ENCODE results near the gene C9orf85. TPM values are rescaled to one million over a fixed set of nuclear protein-coding genes. Genes with fewer than 3 reads are reported as not detected.

The C9orf85 gene
- total and polyA plus RNA-seq, 2 of the 8 experiments (the other 6 are each of a cell fraction or from before 2014, with no cell fraction given): 6.3 to 14.5 TPM

GRCh38 chr9:71929223-71929622 is 17.8 kb downstream of the C9orf85 start:
- Histone ChIP-seq H2BK120ac (replicated peaks; ENCODE audit: low read depth, low read length) (no peak overlapping the region), H3K4me1 (replicated peaks in 1 of 4; ENCODE audit: control insufficient read depth in 3 of 4, insufficient read depth in 4 of 4, low read length in 3 of 4) (peaks cover 0 to 11% (median 3%) of the 10 kb centered on the region in 4 experiments; a peak in 3 of 7 replicates), H3K9me3 (ENCODE audit: insufficient read depth in 2 of 2, low read depth in 1 of 2, low read length in 1 of 2) (no peaks in the 10 kb centered on the region), H3K79me1 (ENCODE audit: low read depth, low read length) (no peaks in the 10 kb centered on the region; the same call in 1 of the 2 replicates), H2AK5ac (ENCODE audit: low read depth, low read length) (no peak overlapping the region), H3K79me2 (ENCODE audit: control insufficient read depth in 1 of 2, insufficient read depth in 2 of 2, low read length in 2 of 2) (peaks cover 0 to 65% of the 10 kb centered on the region in 2 experiments; a peak in 2 of 4 replicates), H3K14ac (ENCODE audit: insufficient read length) (no peak overlapping the region), H2AFZ (ENCODE audit: low read length) (no peak overlapping the region), H3K4ac (replicated peaks; ENCODE audit: insufficient read length, low read depth, low read length) (no peak overlapping the region), H3K4me3 (ENCODE audit: extremely low read depth in 1 of 4, insufficient read depth in 2 of 4, low read depth in 3 of 4, low read length in 4 of 4) (no peak overlapping the region), H3K36me3 (ENCODE audit: control insufficient read depth in 2 of 4, insufficient read depth in 4 of 4, low read length in 3 of 4) (no peaks in the 10 kb centered on the region), H4K91ac (replicated peaks; ENCODE audit: insufficient read length, low read length) (no peak overlapping the region), H2BK12ac (ENCODE audit: low read depth, low read length) (no peak overlapping the region), H3K23ac (ENCODE audit: insufficient read length) (no peak overlapping the region), H4K20me1 (replicated peaks in 1 of 2; ENCODE audit: control insufficient read depth in 1 of 2, insufficient read depth in 2 of 2, low read length in 2 of 2) (no peaks in the 10 kb centered on the region), H3K56ac (replicated peaks; ENCODE audit: insufficient read length, low read depth, low read length) (no peak overlapping the region), H3K9ac (replicated peaks in 1 of 4; ENCODE audit: extremely low read depth in 1 of 4, low read depth in 3 of 4, low read length in 3 of 4) (no peak overlapping the region), H4K5ac (ENCODE audit: insufficient read length, low read depth, low read length) (no peak overlapping the region), H3K23me2 (ENCODE audit: low read depth, low read length) (no peaks in the 10 kb centered on the region), H2BK15ac (ENCODE audit: low read length) (no peak overlapping the region), H4K8ac (ENCODE audit: extremely low read depth, insufficient read depth, low read length) (no peak overlapping the region), H2BK5ac (ENCODE audit: low read depth, low read length) (no peak overlapping the region), H3K27ac (ENCODE audit: low read depth, low read length) (no peak overlapping the region), H3K18ac (ENCODE audit: extremely low read depth, low read length) (no peak overlapping the region), H2BK20ac (ENCODE audit: low read length) (no peak overlapping the region), H3K4me2 (ENCODE audit: insufficient read depth in 1 of 2, low read depth in 2 of 2, low read length in 2 of 2) (no peak overlapping the region), H3K27me3 (replicated peaks in 1 of 4; ENCODE audit: control insufficient read depth in 3 of 4, extremely low read depth in 1 of 4, insufficient read depth in 3 of 4, low read length in 3 of 4) (no peaks in the 10 kb centered on the region)
- WGBS, 2 experiments (ENCODE audit: extremely low coverage in 1 of 2, insufficient coverage in 1 of 2, insufficient read length in 1 of 2, insufficient replicate concordance in 2 of 2, low coverage in 1 of 2, low lambda C conversion rate in 2 of 2, missing lambda C conversion rate in 1 of 2): 93% methylated on average over 2 of the region's 2 CpGs; no CpG with 5 or more reads in 1 of the 2 experiments
- DNase-seq (ENCODE audit: low read depth in 1 of 2, low spot score in 2 of 2): no peak
- ChIA-PET CTCF (ENCODE audit: partially characterized antibody) (no interaction called here), POLR2A (ENCODE audit: partially characterized antibody) (interaction anchor here (4.1 kb wide), 1 partner anchor 9 kb away, joined by 28 read pairs; no protein-coding TSS in a partner anchor)
- no peak for FAIRE-seq
- no peak for TF ChIP-seq CTCF (IDR thresholded peaks at IDR 0.05; ENCODE audit: control extremely low read depth in 1 of 3, insufficient read depth in 1 of 3, low read depth in 1 of 3, low read length in 3 of 3)
- TF ChIP-seq TBP (IDR thresholded peaks at IDR 0.05; ENCODE audit: low read depth, low read length): no peak
- TF ChIP-seq KDM5A (IDR thresholded peaks at IDR 0.05; ENCODE audit: low read length): no peak
- TF ChIP-seq SUZ12 (IDR thresholded peaks at IDR 0.05; ENCODE audit: low read length): no peak
- no peak for TF ChIP-seq CBX8 (IDR thresholded peaks at IDR 0.05; ENCODE audit: borderline replicate concordance, low read depth, low read length)
- TF ChIP-seq GTF2F1 (IDR thresholded peaks at IDR 0.05; ENCODE audit: borderline replicate concordance, low read depth, low read length): no peak
- no peak for TF ChIP-seq RXRA (IDR thresholded peaks at IDR 0.05; ENCODE audit: insufficient read depth, low read depth, low read length)
- no peak for TF ChIP-seq POLR2A (IDR thresholded peaks at IDR 0.05; ENCODE audit: control extremely low read depth in 1 of 2, low read depth in 2 of 2, low read length in 2 of 2)
- TF ChIP-seq USF2 (IDR thresholded peaks at IDR 0.05; ENCODE audit: low read length): no peak
- no peak for TF ChIP-seq ATF3 (IDR thresholded peaks at IDR 0.05; ENCODE audit: insufficient read depth, low read depth, low read length)
